GM18526 (cell line): Measurements from ENCODE around the gene GAN.

Experiments used
- POLR2A ChIP-seq: IDR thresholded peaks from 3 replicates; pipeline ENCODE4 v1.6.1; 2011; ENCODE audit not compliant: insufficient read length; ENCODE audit errors: extremely low read depth

Gene GAN

GRCh38 chr16:81291117-81291516, 23.6 kb upstream of the GAN start:
- no peak for TF ChIP-seq POLR2A

- no peak for TF ChIP-seq POLR2A
Measured at GRCh38 chr16:81292936-81293335, 21.8 kb upstream of the GAN start.

GRCh38 chr16:81293909-81294802, 20.6 kb upstream of the GAN start:
- TF ChIP-seq POLR2A, result no peak

DNA sequence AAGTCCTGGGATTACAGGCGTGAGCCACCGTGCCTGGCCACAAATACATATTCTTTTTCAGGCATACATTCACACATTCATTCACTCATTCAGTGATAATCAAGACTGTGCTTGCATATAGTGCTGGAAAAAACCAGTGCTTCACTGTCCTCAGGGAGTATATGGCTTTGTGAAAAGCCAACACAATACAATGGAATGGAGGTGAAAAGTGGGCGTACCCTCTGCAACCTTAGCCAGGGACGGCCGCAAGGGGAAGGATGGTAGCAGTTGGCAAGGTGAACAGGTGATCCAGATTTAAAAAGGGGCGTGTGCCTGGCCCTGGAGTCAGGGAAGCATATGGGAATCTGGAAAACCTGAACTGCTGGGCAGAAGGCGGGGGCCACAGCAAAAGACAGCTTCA, 18.1 kb upstream of the GAN start:
- TF ChIP-seq POLR2A, result no peak

DNA sequence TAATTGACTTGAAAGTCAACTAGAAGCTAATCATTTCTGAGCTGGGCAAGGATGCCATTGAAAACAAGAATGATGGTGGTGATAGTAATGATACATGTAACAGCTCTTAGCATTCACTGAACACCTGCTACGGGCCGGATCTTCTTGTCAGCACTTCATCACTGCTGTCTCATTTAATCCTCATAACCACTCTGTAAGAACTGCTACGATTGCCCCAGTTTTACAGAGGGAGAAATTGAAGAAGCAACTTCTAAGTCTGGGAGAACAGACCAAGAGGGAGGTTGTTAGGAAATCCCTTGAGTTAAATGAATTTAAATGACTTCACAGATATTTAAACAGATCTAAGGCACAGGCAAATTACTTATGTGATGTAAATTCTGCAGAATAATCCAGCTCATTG, 7.0 kb upstream of the GAN start:
- TF ChIP-seq POLR2A, result no peak

DNA sequence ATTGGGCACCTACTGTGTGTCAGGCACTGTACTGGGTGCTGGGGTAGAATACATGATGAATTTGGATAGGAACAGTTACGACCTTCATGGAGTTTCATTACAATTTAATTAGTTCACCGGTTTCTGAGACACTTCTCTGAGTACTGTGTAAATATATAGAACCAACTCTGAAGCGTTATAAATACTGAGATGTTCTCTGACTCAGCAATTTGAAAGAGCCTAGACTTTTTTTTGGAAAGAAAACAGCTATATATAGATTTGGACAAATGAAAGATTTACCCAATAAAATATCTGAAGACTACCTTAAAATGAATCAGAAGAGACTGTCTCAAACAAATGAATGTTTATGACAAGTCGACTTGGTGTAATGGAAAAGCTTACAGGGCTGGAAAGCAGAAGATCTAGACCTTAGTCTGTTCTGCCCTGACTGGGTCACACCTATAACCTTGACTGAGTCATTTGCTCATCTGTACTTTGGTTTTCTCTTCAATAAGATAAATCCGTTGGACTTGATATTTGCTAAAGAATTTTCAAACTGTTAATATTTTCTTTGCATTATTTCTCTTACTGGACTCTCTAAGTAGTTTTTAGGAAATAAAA, 4.6 kb upstream of the GAN start:
- TF ChIP-seq POLR2A, result no peak

- TF ChIP-seq POLR2A, result no peak
Measured at GRCh38 chr16:81311762-81312161, 3.0 kb upstream of the GAN start.

DNA sequence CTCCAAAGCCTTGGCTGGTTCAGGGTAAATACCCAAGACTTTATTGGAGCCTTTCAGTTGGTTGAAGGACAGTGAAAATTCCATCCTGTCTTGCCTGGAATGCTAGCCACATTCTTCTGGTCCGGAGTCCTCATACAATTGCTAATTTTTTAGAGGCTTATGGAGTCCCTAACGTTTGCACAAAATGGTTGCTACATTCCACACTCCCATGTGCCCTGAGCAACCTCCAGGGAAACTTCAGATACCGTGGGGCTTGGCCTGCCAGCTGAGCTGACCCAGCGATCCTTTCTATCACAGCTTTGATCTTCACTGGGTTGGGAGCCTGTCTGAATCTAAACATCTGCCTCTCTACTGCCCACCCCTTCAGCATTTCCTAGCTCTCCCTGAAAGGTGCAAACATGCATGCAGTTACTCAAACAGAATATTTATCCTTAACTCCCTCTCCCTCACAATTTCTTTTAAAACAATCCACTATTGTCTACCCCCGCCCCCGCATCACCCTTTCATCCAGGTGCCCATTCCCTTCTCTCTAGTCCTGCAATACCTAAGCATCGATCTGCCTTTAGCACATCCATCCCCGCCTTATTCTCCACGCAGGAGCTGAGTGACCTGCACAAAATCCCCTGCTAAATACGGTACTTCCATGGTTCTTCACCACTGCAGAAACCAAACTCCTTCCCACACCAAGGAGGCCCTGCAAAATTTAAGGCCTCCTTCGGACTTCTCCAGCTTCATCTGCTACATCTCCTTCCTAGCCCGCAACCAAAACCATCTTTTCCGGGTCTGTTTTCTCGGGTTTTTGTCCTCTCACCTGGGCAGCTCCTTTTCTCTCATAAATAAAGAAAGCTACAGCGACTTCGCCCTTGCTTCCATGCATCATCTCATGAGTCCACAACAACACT, 810 bp upstream of the GAN start:
- no peak for TF ChIP-seq POLR2A

GRCh38 chr16:81315271-81316175, 761 bp downstream of the GAN start:
- TF ChIP-seq POLR2A, result no peak

GRCh38 chr16:81316176-81316496, 1.4 kb downstream of the GAN start:
- TF ChIP-seq POLR2A, result no peak

DNA sequence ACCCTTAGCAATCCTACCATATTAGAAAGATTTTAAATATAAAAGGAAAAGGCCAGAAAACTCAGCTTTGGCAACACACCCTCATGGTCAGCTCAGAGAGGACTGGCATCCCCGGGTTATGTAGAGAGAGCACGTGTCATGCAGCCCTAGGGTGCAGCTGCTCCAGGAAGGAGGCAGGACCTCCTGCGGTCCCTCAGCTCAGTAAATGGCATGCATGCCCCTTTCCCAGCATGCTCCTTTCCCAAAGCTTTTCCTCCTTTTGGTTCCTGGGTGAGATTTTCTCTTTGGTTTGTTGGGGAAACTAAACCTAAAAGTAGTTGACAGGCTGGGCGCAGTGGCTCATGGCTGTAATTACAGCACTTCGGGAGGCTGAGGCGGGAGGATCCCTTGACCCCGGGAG, 3.9 kb downstream of the GAN start:
- TF ChIP-seq POLR2A, result no peak

DNA sequence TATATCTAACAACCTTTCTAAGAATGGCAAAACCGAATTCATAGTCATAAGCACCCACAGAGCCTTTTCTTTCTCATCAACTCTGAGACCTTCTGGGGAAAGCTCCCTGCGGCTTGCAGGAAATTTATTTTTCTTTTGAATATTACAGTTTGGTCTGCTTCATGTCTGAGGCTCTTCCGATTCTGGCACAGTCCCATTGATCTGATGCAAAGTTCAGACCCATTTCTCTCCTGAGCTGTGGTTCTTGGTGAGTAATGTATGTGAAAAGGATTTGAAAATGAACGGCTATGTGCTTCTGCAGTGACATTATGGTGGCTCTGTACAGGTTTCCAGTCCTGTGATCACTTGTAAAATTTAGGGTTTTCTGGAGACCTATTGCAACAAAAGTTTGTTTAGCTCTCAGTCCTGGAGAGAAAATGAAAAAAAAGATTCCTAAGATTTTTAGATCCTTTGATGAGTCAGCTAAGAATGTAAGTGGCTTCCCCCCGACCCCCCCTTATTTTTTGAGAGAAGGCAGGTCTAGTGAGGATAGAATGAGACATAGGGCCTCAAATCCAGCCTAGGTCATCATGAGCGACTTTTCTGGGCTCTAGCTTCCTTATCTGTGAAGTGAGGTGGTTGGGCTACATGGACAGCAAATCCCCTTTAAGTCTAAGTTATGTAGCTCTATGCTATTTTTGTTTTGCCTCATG, 4.6 kb downstream of the GAN start:
- TF ChIP-seq POLR2A, result no peak

- no peak for TF ChIP-seq POLR2A
Measured at GRCh38 chr16:81321039-81321438, 6.3 kb downstream of the GAN start.

DNA sequence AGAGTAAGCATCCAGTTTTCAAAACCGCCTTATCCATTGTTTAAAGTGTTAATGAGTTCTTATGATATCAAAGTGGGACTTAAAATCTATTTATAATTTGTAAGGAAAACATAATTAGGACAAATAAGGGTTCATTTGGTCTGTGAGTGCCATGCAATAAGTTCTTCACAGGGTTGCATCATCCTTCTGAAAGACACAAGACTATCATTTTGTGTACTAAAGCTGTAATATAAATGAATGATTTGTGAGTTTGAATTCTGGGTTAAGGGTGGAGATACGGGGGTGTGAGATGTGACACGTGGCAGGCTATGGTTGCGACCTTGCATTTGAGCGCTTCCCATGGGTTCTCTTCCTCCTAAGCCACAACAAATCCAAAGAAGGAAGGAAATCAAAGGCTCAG, 6.8 kb downstream of the GAN start:
- TF ChIP-seq POLR2A, result no peak
